HK-2 (cell line): ENCODE measurements around the gene NTN3.
"Not testable (repeated sequence)": the region's sequence is repeated elsewhere in the genome, so short reads cannot be mapped to it uniquely, and the experiment has no call there.

Experiments used
- DNase-seq: peaks from one replicate; pipeline ENCODE4 v3.0.0-alpha.2; 2018; ENCODE audit not compliant: unreplicated experiment

NTN3 gene

GRCh38 chr16:2441143-2441804 lies 29.8 kb upstream of the NTN3 start:
- DNase-seq: not testable (repeated sequence)

GRCh38 chr16:2443555-2443954 lies 27.5 kb upstream of the NTN3 start:
- DNase-seq: no peak

GRCh38 chr16:2447920-2448583 lies 23.0 kb upstream of the NTN3 start:
- DNase-seq: no peak

DNA sequence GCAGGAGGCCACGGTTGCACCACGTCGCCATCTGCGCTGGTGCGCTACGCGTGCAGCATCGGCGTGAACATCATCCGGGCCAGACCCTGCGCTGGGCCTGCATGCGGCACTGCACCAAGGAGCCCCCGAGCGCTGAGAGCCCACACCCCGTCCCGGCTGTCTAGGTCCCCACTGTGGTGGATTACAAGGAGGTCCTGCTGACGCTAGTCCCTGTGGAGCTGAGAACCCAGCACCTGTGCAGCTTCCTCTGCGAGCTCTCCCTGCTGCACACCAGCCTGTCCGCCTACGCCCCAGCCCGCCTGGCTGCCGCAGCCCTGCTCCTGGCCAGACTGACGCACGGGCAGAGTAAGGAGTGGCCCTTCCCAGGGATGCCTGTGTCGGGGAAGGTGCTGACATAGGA lies 22.0 kb upstream of the NTN3 start:
- DNase-seq: no peak

DNA sequence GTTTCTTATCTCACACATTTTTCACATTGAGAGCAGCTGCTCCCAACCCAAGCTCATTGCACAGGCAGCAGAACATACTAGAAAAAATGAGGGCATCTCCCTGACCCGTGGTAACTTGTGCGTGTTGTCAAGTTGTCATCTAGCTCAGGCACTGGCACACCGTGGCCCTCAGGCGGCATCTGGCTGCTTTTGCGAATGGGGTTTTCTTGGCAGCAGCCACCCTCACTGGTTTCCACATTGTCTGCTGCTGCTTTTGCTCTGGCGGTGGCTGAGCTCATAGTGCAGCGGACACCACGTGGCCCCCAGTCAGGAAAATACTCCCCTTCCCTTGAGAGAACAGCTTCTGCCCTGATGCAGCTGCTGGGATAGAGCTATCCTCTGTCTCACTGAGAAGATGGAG lies 20.6 kb upstream of the NTN3 start:
- DNase-seq: no peak

DNA sequence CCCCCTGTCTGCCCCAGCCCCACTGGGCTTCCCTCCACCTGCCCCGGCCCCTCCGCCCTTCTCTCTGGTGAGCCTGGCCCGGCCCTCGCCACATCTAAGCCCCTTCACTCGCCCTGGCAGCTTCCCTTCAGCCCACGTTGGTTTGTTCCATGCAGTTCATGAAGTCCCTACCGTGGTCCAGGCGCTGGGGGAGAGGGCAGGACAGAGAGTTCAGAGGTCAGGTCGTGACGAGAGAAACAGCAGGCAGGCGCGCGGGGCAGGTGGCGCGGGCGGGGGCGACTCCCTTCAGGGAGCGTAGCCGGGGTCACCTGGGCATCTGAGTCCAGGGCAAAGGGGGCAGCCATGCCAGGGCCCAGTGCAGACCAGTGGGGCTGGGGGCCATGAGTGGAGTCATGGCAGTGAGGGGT lies 20.1 kb upstream of the NTN3 start:
- no peak for DNase-seq

- no peak for DNase-seq
Measured at GRCh38 chr16:2451851-2452320, 19.2 kb upstream of the NTN3 start.

- DNase-seq: no peak
Measured at GRCh38 chr16:2452650-2453049, 18.4 kb upstream of the NTN3 start.

- DNase-seq: no peak
Measured at GRCh38 chr16:2455081-2455845, 15.8 kb upstream of the NTN3 start.

DNA sequence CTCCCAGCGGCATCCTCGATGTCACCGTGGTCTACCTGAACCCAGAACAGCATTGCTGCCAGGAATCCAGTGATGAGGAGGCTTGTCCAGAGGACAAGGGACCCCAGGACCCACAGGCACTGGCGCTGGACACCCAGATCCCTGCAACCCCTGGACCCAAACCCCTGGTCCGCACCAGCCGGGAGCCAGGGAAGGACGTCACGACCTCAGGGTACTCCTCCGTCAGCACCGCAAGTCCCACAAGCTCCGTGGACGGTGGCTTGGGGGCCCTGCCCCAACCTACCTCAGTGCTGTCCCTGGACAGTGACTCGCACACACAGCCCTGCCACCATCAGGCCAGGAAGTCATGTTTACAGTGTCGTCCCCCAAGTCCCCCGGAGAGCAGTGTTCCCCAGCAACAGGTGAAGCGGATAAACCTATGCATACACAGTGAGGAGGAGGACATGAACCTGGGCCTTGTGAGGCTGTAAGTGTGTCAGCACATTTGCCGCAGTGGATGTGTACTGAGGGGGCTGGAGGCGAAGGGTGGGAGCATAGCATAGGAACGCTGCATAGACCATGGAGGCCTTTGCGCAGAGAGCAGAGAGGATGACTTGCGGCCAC lies 14.4 kb upstream of the NTN3 start:
- no peak for DNase-seq

- DNase-seq: no peak
Measured at GRCh38 chr16:2457267-2457666, 13.8 kb upstream of the NTN3 start.

GRCh38 chr16:2457946-2458345 lies 13.2 kb upstream of the NTN3 start:
- no peak for DNase-seq

- no peak for DNase-seq
Measured at GRCh38 chr16:2458887-2459646, 12.0 kb upstream of the NTN3 start.

- peak; percentile 90 for DNase-seq
Measured at GRCh38 chr16:2459647-2460390, 11.3 kb upstream of the NTN3 start, which contains the start of gene TEDC2. TSS of gene TEDC2 (plus strand) at chr16:2460109. CDS start at chr16:2460145, 36 bp downstream.

DNA sequence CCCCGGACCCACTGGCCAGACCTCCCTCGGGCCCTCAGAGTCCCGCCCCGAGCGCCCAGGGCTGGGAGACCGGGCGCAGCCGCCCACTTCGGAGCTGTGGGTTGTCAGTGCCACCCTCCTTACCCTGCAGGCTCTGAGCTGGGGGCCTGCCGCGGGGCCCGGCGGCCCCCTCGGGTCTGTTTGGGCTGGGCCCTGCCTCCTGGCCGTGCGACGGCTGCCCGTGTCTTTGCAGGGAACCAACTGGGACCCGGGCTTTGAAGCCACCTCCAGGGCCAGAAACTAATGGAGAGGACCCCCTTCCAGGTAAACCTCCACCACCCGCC lies 10.7 kb upstream of the NTN3 start:
- no peak for DNase-seq

- no peak for DNase-seq
Measured at GRCh38 chr16:2460916-2461315, 10.2 kb upstream of the NTN3 start.

- no peak for DNase-seq
Measured at GRCh38 chr16:2462031-2462866, 8.8 kb upstream of the NTN3 start.

GRCh38 chr16:2464333-2464732 lies 6.8 kb upstream of the NTN3 start:
- no peak for DNase-seq

GRCh38 chr16:2465653-2466415 lies 5.3 kb upstream of the NTN3 start:
- DNase-seq: no peak
